ENCODE data around the gene TMEFF1.

The TMEFF1 gene

DNA sequence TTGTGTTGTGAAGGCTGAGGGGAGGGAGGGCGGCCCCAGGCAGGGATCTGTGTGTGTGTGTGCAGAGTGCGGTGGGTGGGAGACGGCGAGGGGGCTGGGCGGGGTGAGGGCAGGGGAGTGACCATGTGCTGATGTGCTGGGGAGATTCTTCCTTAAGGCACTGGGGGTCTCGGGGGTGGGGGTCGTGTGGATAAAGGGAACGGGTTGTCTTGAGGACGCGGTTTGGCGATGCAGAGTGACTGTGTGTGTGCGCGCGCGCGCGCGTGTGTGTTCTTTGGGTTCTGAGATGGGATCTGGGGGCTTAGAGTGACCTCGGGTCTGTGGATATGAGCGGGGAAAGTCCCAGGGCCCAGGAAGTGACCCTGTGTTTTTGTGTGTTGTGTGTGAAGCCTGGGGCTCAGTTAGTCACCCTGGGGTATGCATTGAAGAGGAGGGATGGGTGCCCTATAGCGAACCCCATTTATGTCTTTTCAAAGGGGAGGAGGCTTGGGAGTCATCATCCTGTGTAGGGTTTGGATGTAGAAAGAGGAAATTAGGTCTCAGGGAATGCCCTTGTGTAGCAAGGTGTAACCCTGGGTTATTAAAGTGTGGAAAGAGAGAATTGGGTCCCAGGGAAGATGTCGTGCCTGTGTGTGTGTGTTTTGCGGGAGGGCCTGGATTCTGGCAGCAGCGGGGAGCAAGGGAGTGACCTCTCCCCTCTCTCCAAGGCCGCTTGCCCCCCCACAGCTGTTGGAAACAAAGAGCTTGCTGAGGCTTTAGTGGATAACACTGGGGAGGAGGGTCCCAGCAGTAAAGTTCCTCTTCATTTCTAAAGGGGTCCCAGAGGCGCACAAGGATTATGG, 1.4 kb downstream of the TMEFF1 start:
- Histone ChIP-seq H3K9me3 (ENCODE audit: low read length) (peaks cover under 1% of the 10 kb centered on the region; the same call in 1 of the 2 replicates), H4K20me1 (ENCODE audit: insufficient read depth, low read length) (no peaks in the 10 kb centered on the region), H2AFZ (ENCODE audit: low read length) (no peak overlapping the region), H3K9ac (ENCODE audit: low read length) (peak overlapping the region; percentile 77), H3K79me2 (ENCODE audit: insufficient read depth, low read length) (no peaks in the 10 kb centered on the region; the same call in 1 of the 2 replicates), H3K27ac (ENCODE audit: low read depth, low read length, poor library complexity, severe bottlenecking) (no peak overlapping the region), H3K27me3 (ENCODE audit: insufficient read depth, low read length) (no peaks in the 10 kb centered on the region), H3K4me2 (ENCODE audit: low read length) (peak overlapping the region; percentile 79), H3K9me2 (ENCODE audit: low read depth, low read length) (no peaks in the 10 kb centered on the region), H3K36me3 (ENCODE audit: insufficient read depth, low read length) (no peaks in the 10 kb centered on the region), H3F3A (ENCODE audit: insufficient read depth, low read length) (no peaks in the 10 kb centered on the region), H3K4me1 (ENCODE audit: insufficient read depth, low read length, severe bottlenecking) (peaks cover 25% of the 10 kb centered on the region), H3K4me3 (ENCODE audit: low read depth, low read length, poor library complexity, severe bottlenecking) (peak overlapping the region; percentile 92)
- no peak for TF ChIP-seq EZH2 (IDR thresholded peaks at IDR 0.05; ENCODE audit: borderline replicate concordance, low read length)
- TF ChIP-seq, protein P1, sequence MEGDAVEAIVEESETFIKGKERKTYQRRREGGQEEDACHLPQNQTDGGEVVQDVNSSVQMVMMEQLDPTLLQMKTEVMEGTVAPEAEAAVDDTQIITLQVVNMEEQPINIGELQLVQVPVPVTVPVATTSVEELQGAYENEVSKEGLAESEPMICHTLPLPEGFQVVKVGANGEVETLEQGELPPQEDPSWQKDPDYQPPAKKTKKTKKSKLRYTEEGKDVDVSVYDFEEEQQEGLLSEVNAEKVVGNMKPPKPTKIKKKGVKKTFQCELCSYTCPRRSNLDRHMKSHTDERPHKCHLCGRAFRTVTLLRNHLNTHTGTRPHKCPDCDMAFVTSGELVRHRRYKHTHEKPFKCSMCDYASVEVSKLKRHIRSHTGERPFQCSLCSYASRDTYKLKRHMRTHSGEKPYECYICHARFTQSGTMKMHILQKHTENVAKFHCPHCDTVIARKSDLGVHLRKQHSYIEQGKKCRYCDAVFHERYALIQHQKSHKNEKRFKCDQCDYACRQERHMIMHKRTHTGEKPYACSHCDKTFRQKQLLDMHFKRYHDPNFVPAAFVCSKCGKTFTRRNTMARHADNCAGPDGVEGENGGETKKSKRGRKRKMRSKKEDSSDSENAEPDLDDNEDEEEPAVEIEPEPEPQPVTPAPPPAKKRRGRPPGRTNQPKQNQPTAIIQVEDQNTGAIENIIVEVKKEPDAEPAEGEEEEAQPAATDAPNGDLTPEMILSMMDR (IDR thresholded peaks at IDR 0.05; ENCODE audit: low read length), result no peak

DNA sequence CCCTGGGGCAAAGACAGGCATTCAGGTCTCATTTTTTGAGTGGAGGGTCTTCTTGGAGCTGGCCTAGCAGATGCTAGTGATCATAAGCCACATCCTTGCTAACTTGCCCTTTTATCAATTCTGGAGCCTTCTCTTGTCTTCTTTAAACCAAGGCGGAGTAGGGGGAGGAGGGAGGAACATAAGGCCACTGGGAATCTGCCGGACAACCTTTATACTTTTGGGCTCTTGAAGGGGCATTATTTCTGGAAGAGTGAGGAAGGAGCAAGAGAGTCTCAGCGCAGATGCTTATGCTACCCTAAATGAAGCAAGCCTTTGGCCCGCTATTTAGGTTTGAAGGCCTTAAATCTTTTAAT, 2.0 kb downstream of the TMEFF1 start:
- H3K4me3 ChIP-seq (ENCODE audit: low read depth, low read length, poor library complexity, severe bottlenecking), result peak overlapping the region; percentile 92
- H3K79me2 ChIP-seq (ENCODE audit: insufficient read depth, low read length), result no peaks in the 10 kb centered on the region; the same call in 1 of the 2 replicates
- peaks cover 4% of the 10 kb centered on the region; the same call in 1 of the 2 replicates for H3K9me3 ChIP-seq (ENCODE audit: low read length)
- H3K27me3 ChIP-seq (ENCODE audit: insufficient read depth, low read length), result no peaks in the 10 kb centered on the region
- H3K9me2 ChIP-seq (ENCODE audit: low read depth, low read length), result no peaks in the 10 kb centered on the region
- H2AFZ ChIP-seq (ENCODE audit: low read length), result no peak overlapping the region
- peak overlapping the region; percentile 79 for H3K4me2 ChIP-seq (ENCODE audit: low read length)
- H3K36me3 ChIP-seq (ENCODE audit: insufficient read depth, low read length), result no peaks in the 10 kb centered on the region; the same call in 1 of the 2 replicates
- no peaks in the 10 kb centered on the region for H4K20me1 ChIP-seq (ENCODE audit: insufficient read depth, low read length)
- H3F3A ChIP-seq (ENCODE audit: insufficient read depth, low read length), result no peaks in the 10 kb centered on the region
- peaks cover 25% of the 10 kb centered on the region for H3K4me1 ChIP-seq (ENCODE audit: insufficient read depth, low read length, severe bottlenecking)
- TF ChIP-seq, protein P1 (IDR thresholded peaks at IDR 0.05; ENCODE audit: low read length), result no peak
- no peak for TF ChIP-seq EZH2 (IDR thresholded peaks at IDR 0.05; ENCODE audit: borderline replicate concordance, low read length)
- H3K9ac ChIP-seq (ENCODE audit: low read length), result no peak overlapping the region; the same call in 1 of the 2 replicates
- no peak overlapping the region for H3K27ac ChIP-seq (ENCODE audit: low read depth, low read length, poor library complexity, severe bottlenecking)

DNA sequence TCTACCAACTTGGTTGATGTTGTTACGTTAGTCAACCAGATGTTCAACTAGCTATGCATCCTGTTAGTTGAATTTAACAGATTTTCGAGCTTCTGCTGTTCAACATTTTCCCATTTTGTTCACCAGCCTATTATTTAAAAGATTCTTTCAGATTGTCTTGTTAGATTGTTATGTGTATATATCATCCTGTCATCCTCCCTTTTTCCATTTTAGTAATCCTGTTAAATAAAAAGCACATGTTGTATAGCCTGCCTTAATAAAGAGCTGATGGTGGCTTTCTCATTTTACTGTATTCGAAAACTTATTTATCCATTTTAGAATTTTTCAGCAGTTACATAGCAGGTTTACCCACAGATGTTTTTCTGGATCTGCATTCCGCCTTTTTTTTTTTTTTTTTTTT, 4.3 kb downstream of the TMEFF1 start:
- H3K4me1 ChIP-seq (ENCODE audit: insufficient read depth, low read length, severe bottlenecking), result peaks cover 24% of the 10 kb centered on the region
- no peak overlapping the region for H3K27ac ChIP-seq (ENCODE audit: low read depth, low read length, poor library complexity, severe bottlenecking)
- H3K4me3 ChIP-seq (ENCODE audit: low read depth, low read length, poor library complexity, severe bottlenecking), result no peak overlapping the region
- TF ChIP-seq, protein P1 (IDR thresholded peaks at IDR 0.05; ENCODE audit: low read length), result no peak
- no peak for TF ChIP-seq EZH2 (IDR thresholded peaks at IDR 0.05; ENCODE audit: borderline replicate concordance, low read length)
- H3K27me3 ChIP-seq (ENCODE audit: insufficient read depth, low read length), result no peaks in the 10 kb centered on the region
- no peaks in the 10 kb centered on the region; the same call in 1 of the 2 replicates for H3K36me3 ChIP-seq (ENCODE audit: insufficient read depth, low read length)
- H3F3A ChIP-seq (ENCODE audit: insufficient read depth, low read length), result no peaks in the 10 kb centered on the region
- H3K9ac ChIP-seq (ENCODE audit: low read length), result no peak overlapping the region
- peaks cover 4% of the 10 kb centered on the region; the same call in 1 of the 2 replicates for H3K9me3 ChIP-seq (ENCODE audit: low read length)
- H3K4me2 ChIP-seq (ENCODE audit: low read length), result no peak overlapping the region
- no peaks in the 10 kb centered on the region for H3K9me2 ChIP-seq (ENCODE audit: low read depth, low read length)
- H2AFZ ChIP-seq (ENCODE audit: low read length), result no peak overlapping the region
- no peaks in the 10 kb centered on the region; the same call in 1 of the 2 replicates for H3K79me2 ChIP-seq (ENCODE audit: insufficient read depth, low read length)
- no peaks in the 10 kb centered on the region for H4K20me1 ChIP-seq (ENCODE audit: insufficient read depth, low read length)

All from OCI-LY1 (cell line).